Ishikawa (cell line): Measurements from ENCODE around the gene PIEZO1.

Experiments
- CREB1 ChIP-seq: IDR thresholded peaks from 2 replicates; pipeline ENCODE4 v1.6.1; 2012; ENCODE audit warnings: low read depth
- EGR1 ChIP-seq: IDR thresholded peaks from 2 replicates; pipeline ENCODE4 v1.6.1; 2012
- FOXM1 ChIP-seq: IDR thresholded peaks from 2 replicates; pipeline ENCODE4 v1.6.1; 2012; ENCODE audit warnings: low read depth, borderline replicate concordance
- MAX ChIP-seq: IDR thresholded peaks from 2 replicates; pipeline ENCODE4 v1.6.1; 2012
- RAD21 ChIP-seq: IDR thresholded peaks from 2 replicates; pipeline ENCODE4 v1.6.1; 2012; ENCODE audit warnings: low read depth
- REST ChIP-seq: IDR thresholded peaks from 2 replicates; pipeline ENCODE4 v1.6.1; 2012; ENCODE audit warnings: low read depth, mild to moderate bottlenecking
- TAF1 ChIP-seq: IDR thresholded peaks from 2 replicates; pipeline ENCODE4 v1.6.1; 2012; ENCODE audit warnings: low read depth, mild to moderate bottlenecking

- TF ChIP-seq REST (no peak), TAF1 (no peak), MAX (no peak), EGR1 (no peak), RAD21 (no peak), FOXM1 (no peak), CREB1 (no peak)
Measured at GRCh38 chr16:88690341-88691128, 94.5 kb downstream of the PIEZO1 start.
